HepG2 (cell line): ENCODE data around the gene PIEZO1. TPM values are rescaled to one million over a fixed set of nuclear protein-coding genes. Genes with fewer than 3 reads are reported as not detected.
A peak's percentile ranks its signal among the peaks of the same experiment; 100 is the strongest.

ENCODE experiments used
- ATF4 ChIP-seq, 2 experiments: fragments of 450-650 bp in 1 of 2; sonication (generic) in 1 of 2; formaldehyde crosslinking; IDR thresholded peaks; 2 replicates each; pipeline versions ENCODE4 v1.5.0 to v1.8.0; 2020 to 2022; ENCODE audit warnings: mild to moderate bottlenecking in 1 of 2, missing genetic modification reagents in 1 of 2
- ETV6 ChIP-seq: sonication (generic); formaldehyde crosslinking; conservative IDR thresholded peaks from 2 replicates; pipeline ENCODE4 v1.4.0; 2020; ENCODE audit warnings: missing genetic modification reagents
- HCFC1 ChIP-seq: fragments of 150-350 bp; IDR thresholded peaks from 2 replicates; pipeline ENCODE4 v1.6.1; 2014; ENCODE audit warnings: low read depth, low read length
- HMGXB4 ChIP-seq, 2 experiments: sonication (generic) in 1 of 2; formaldehyde crosslinking in 1 of 2; IDR thresholded peaks; 2 replicates each; pipeline versions ENCODE4 v1.4.0 to v1.6.1; 2018 to 2020; ENCODE audit warnings: missing genetic modification reagents in 2 of 2, borderline replicate concordance in 1 of 2, low read depth in 1 of 2, mild to moderate bottlenecking in 1 of 2, missing biosample characterization in 1 of 2
- HNRNPK ChIP-seq: fragments of 200-400 bp; formaldehyde crosslinking; IDR thresholded peaks from 2 replicates; pipeline ENCODE4 v1.6.1; 2018; ENCODE audit warnings: low read length, low read depth, moderate library complexity, mild to moderate bottlenecking; ENCODE audit not compliant: poor library complexity, severe bottlenecking
- JARID2 ChIP-seq: sonication (generic); formaldehyde crosslinking; IDR thresholded peaks from 2 replicates; pipeline ENCODE4 v1.8.1; 2023; ENCODE audit warnings: missing genetic modification reagents, inconsistent platforms; ENCODE audit not compliant: insufficient replicate concordance
- MTF2 ChIP-seq: sonication (generic); formaldehyde crosslinking; IDR thresholded peaks from 2 replicates; pipeline ENCODE4 v1.5.0; 2020; ENCODE audit warnings: missing genetic modification reagents, borderline replicate concordance
- PHF5A ChIP-seq: IDR thresholded peaks from one replicate; pipeline ENCODE4 v1.6.1; 2018; ENCODE audit warnings: low read depth, missing genetic modification reagents; ENCODE audit not compliant: unreplicated experiment
- PRDM4 ChIP-seq: sonication (generic); formaldehyde crosslinking; IDR thresholded peaks from 2 replicates; pipeline ENCODE4 v1.9.0; 2021; ENCODE audit warnings: missing genetic modification reagents, borderline replicate concordance
- SIN3B ChIP-seq: fragments of 150-350 bp; IDR thresholded peaks from 2 replicates; pipeline ENCODE4 v1.6.1; 2014; ENCODE audit warnings: low read length
- TARDBP ChIP-seq: sonication (generic); formaldehyde crosslinking; IDR thresholded peaks from 2 replicates; pipeline ENCODE4 v1.8.0; 2022; ENCODE audit warnings: mild to moderate bottlenecking, missing genetic modification reagents
- ZBTB4 ChIP-seq: sonication (generic); formaldehyde crosslinking; IDR thresholded peaks from 2 replicates; pipeline ENCODE4 v1.4.0; 2020; ENCODE audit warnings: missing genetic modification reagents, mild to moderate bottlenecking, borderline replicate concordance
- ZMYM4 ChIP-seq: sonication (generic); formaldehyde crosslinking; IDR thresholded peaks from 2 replicates; pipeline ENCODE4 v1.8.1; 2023; ENCODE audit warnings: mild to moderate bottlenecking, missing genetic modification reagents
- ZNF234 ChIP-seq: sonication (generic); formaldehyde crosslinking; conservative IDR thresholded peaks from 2 replicates; pipeline ENCODE4 v1.5.1; 2020; ENCODE audit warnings: mild to moderate bottlenecking, missing genetic modification reagents
- ZNF251 ChIP-seq: sonication (generic); formaldehyde crosslinking; IDR thresholded peaks from 2 replicates; pipeline ENCODE4 v1.9.0; 2021; ENCODE audit warnings: mild to moderate bottlenecking, missing genetic modification reagents
- ZNF274 ChIP-seq: sonication (generic); formaldehyde crosslinking; IDR thresholded peaks from 2 replicates; pipeline ENCODE4 v1.5.1; 2020; ENCODE audit warnings: mild to moderate bottlenecking, missing genetic modification reagents
- ZNF543 ChIP-seq: sonication (generic); formaldehyde crosslinking; IDR thresholded peaks from 2 replicates; pipeline ENCODE4 v1.4.0; 2020; ENCODE audit warnings: mild to moderate bottlenecking, missing genetic modification reagents
- ZNF776 ChIP-seq: sonication (generic); formaldehyde crosslinking; IDR thresholded peaks from 2 replicates; pipeline ENCODE4 v1.4.0; 2020; ENCODE audit warnings: mild to moderate bottlenecking, missing genetic modification reagents
- ZNF788 ChIP-seq: sonication (generic); formaldehyde crosslinking; IDR thresholded peaks from 2 replicates; pipeline ENCODE4 v1.5.0; 2020; ENCODE audit warnings: mild to moderate bottlenecking, missing genetic modification reagents, borderline replicate concordance
- ZNF841 ChIP-seq: sonication (generic); formaldehyde crosslinking; IDR thresholded peaks from 2 replicates; pipeline ENCODE4 v1.8.1; 2023; ENCODE audit warnings: missing genetic modification reagents, borderline replicate concordance
- polyA plus RNA-seq, 8 experiments: library from polyadenylated mRNA; depleted of rRNA in 3 of 8; stranded (reverse) in 7 of 8; unstranded in 1 of 8; fragments of >200 nt; fragmentation: Illumina TruSeq in 4 of 8; extraction: Trizol in 4 of 8; gene quantifications; 2 replicates each; pipeline versions ENCODE4 v1.2.1 to v1.2.3, GENCODE V29; 2011 to 2016; ENCODE audit warnings: low read depth in 4 of 8, missing spikeins in 1 of 8, mixed read lengths in 1 of 8; ENCODE audit not compliant: insufficient read depth in 1 of 8
- total RNA-seq, 5 experiments: library from RNA; depleted of rRNA; stranded (reverse); fragments of >200 nt; fragmentation: Illumina TruSeq; extraction: Trizol; gene quantifications; 2 replicates each; pipeline ENCODE4 v1.2.3, GENCODE V29; 2016; ENCODE audit warnings: low read depth in 1 of 5

The PIEZO1 gene
- total and polyA plus RNA-seq, 2 of the 13 experiments (the other 11 are each of a cell fraction or from before 2014, with no cell fraction given), result 67.9 to 85.0 TPM

- TF ChIP-seq ZBTB4 (CRISPR knock-in tag) (0 out of 2 replicates have a peak, but pooled peaks have one; percentile 45), PRDM4 (no peak), ETV6 (CRISPR knock-in tag) (0 out of 2 replicates have a peak, but pooled peaks have one; percentile 3), ZNF776 (no peak), SIN3B (no peak), ZNF543 (peak; percentile 63; the same call in 1 of the 2 replicates), ZNF841 (CRISPR knock-in tag) (no peak), ZMYM4 (no peak), HCFC1 (no peak), ZNF251 (CRISPR knock-in tag) (no peak), MTF2 (CRISPR knock-in tag) (no peak), HNRNPK (no peak), JARID2 (CRISPR knock-in tag) (no peak), ZNF274 (CRISPR knock-in tag) (no peak), PHF5A (CRISPR knock-in tag) (no peak), ZNF234 (no peak; the same call in 1 of the 2 replicates), HMGXB4 (CRISPR knock-in tag; IDR thresholded peaks at IDR 0.05; ENCODE audit: borderline replicate concordance in 1 of 2, low read depth in 1 of 2) (no peak), ATF4 (CRISPR knock-in tag; IDR thresholded peaks at IDR 0.05) (no peak), TARDBP (CRISPR knock-in tag) (no peak), ZNF788 (no peak)
Observed at GRCh38 chr16:88760424-88761142, 24.4 kb downstream of the PIEZO1 start (continued).
